Measurements from ENCODE around the gene LRRIQ1.

DNA sequence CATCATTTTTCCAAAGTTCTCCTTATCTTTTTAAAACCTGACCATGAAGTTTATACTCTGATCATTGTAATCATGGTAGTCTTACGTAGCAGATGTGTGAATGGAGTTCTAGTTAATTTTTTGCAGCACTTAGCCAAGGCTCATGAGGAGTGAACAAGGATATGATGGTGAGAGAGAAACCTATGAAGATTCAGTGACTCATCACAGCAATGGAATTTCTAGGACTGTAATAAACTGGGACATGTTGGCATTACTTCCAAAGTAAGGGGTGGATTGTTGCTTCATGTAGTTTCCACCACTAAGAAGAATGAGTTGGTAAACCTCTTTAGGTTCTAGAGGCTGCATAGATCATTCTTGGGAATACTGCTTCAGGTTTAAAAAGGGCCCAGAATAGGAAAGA is 102.7 kb downstream of the LRRIQ1 start:
- TF ChIP-seq POLR2A (IDR thresholded peaks at IDR 0.05; ENCODE audit: low read length): no peak
- TF ChIP-seq GATA1 (IDR thresholded peaks at IDR 0.05; ENCODE audit: low read depth, low read length): no peak
